ENCODE measurements around the gene MEF2D.

DNA sequence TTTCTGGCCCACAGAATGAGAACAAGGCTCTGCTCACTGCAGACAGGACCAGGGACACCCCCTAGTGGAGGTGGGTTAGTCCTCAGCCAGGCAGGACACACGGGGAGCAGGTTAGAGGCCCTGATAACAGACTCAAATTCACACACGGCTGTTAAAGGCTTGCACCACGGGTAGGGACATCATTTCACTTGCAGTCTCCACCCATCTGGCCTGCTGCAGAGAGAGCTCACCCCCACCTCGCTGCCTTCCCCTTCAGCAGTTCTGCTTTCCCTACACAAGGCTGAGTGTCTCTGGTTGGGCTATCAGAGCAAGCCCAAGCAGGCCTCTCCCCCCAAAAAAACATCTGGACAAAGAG, 20.6 kb downstream of the MEF2D start:
- TF ChIP-seq, protein P1, sequence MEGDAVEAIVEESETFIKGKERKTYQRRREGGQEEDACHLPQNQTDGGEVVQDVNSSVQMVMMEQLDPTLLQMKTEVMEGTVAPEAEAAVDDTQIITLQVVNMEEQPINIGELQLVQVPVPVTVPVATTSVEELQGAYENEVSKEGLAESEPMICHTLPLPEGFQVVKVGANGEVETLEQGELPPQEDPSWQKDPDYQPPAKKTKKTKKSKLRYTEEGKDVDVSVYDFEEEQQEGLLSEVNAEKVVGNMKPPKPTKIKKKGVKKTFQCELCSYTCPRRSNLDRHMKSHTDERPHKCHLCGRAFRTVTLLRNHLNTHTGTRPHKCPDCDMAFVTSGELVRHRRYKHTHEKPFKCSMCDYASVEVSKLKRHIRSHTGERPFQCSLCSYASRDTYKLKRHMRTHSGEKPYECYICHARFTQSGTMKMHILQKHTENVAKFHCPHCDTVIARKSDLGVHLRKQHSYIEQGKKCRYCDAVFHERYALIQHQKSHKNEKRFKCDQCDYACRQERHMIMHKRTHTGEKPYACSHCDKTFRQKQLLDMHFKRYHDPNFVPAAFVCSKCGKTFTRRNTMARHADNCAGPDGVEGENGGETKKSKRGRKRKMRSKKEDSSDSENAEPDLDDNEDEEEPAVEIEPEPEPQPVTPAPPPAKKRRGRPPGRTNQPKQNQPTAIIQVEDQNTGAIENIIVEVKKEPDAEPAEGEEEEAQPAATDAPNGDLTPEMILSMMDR (IDR thresholded peaks at IDR 0.05) = no peak
- no peak for TF ChIP-seq POLR2A (IDR thresholded peaks at IDR 0.05)

Measured in testis (tissue), 2 donors.